Measurements from ENCODE around the gene DICER1. TPM values are rescaled to one million over a fixed set of nuclear protein-coding genes. Genes with fewer than 3 reads are reported as not detected.

DICER1 gene
- total RNA-seq, 1 donor from 2014 or later = 66.4 TPM

GRCh38 chr14:95095996-95096395 is 61.3 kb downstream of the DICER1 start:
- Histone ChIP-seq H3K27me3 (ENCODE audit: low read depth) (no peaks in the 10 kb centered on the region), H3K4me3 (no peak overlapping the region), H3K9me3 (no peaks in the 10 kb centered on the region), H3K36me3 (peaks cover 60% of the 10 kb centered on the region), H3K27ac (no peak overlapping the region), H3K4me1 (peaks cover 25% of the 10 kb centered on the region)
- intact Hi-C loops (cut with DNase I) = no loop called here
- ATAC-seq (no peak), DNase-seq (no peak)
- TF ChIP-seq CTCF (IDR thresholded peaks at IDR 0.05) = no peak

GRCh38 chr14:95092723-95093122 is 64.6 kb downstream of the DICER1 start:
- Histone ChIP-seq H3K27me3 (ENCODE audit: low read depth) (no peaks in the 10 kb centered on the region), H3K27ac (no peak overlapping the region), H3K36me3 (peaks cover 89% of the 10 kb centered on the region), H3K9me3 (no peaks in the 10 kb centered on the region), H3K4me1 (peaks cover 3% of the 10 kb centered on the region), H3K4me3 (no peak overlapping the region)
- no peak for TF ChIP-seq CTCF (IDR thresholded peaks at IDR 0.05)
- DNase-seq = no peak
- intact Hi-C loops (cut with DNase I) = no loop called here
- ATAC-seq = no peak

GRCh38 chr14:95091581-95091980 is 65.7 kb downstream of the DICER1 start:
- intact Hi-C loops (cut with DNase I) = no loop called here
- peaks cover 98% of the 10 kb centered on the region for H3K36me3 ChIP-seq
- H3K27me3 ChIP-seq (ENCODE audit: low read depth) = no peaks in the 10 kb centered on the region
- H3K4me3 ChIP-seq = no peak overlapping the region
- no peaks in the 10 kb centered on the region for H3K9me3 ChIP-seq
- no peaks in the 10 kb centered on the region for H3K4me1 ChIP-seq
- H3K27ac ChIP-seq = no peak overlapping the region
- ATAC-seq (no peak), DNase-seq (no peak)
- no peak for TF ChIP-seq CTCF (IDR thresholded peaks at IDR 0.05)

GRCh38 chr14:95088665-95089064 is 68.7 kb downstream of the DICER1 start:
- intact Hi-C loops (cut with DNase I) = no loop called here
- no peak for TF ChIP-seq CTCF (IDR thresholded peaks at IDR 0.05)

GRCh38 chr14:95087619-95088018 is 69.7 kb downstream of the DICER1 start:
- TF ChIP-seq CTCF (IDR thresholded peaks at IDR 0.05) = no peak
- Histone ChIP-seq H3K9me3 (no peaks in the 10 kb centered on the region), H3K27me3 (ENCODE audit: low read depth) (no peaks in the 10 kb centered on the region), H3K36me3 (peaks cover 79% of the 10 kb centered on the region), H3K4me1 (no peaks in the 10 kb centered on the region), H3K27ac (no peak overlapping the region), H3K4me3 (no peak overlapping the region)
- DNase-seq (no peak), ATAC-seq (no peak)
- intact Hi-C loops (cut with DNase I) = no loop called here

More at GRCh38 chr14:95088665-95089064, 68.7 kb downstream of the DICER1 start:
- H3K27me3 ChIP-seq (ENCODE audit: low read depth) = no peaks in the 10 kb centered on the region
- H3K36me3 ChIP-seq = peaks cover 90% of the 10 kb centered on the region
- ATAC-seq (no peak), DNase-seq (no peak)
- H3K4me1 ChIP-seq = no peaks in the 10 kb centered on the region
- no peak overlapping the region for H3K27ac ChIP-seq
- no peak overlapping the region for H3K4me3 ChIP-seq
- H3K9me3 ChIP-seq = no peaks in the 10 kb centered on the region

- no peak for TF ChIP-seq CTCF (IDR thresholded peaks at IDR 0.05)
- intact Hi-C loops (cut with DNase I) = no loop called here
- peaks cover 59% of the 10 kb centered on the region for H3K36me3 ChIP-seq
- ATAC-seq (no peak), DNase-seq (no peak)
- no peak overlapping the region for H3K27ac ChIP-seq
- no peaks in the 10 kb centered on the region for H3K9me3 ChIP-seq
- no peaks in the 10 kb centered on the region for H3K27me3 ChIP-seq (ENCODE audit: low read depth)
- H3K4me3 ChIP-seq = no peak overlapping the region
- no peaks in the 10 kb centered on the region for H3K4me1 ChIP-seq
These were observed 72.0 kb downstream of the DICER1 start for GRCh38 chr14:95085321-95085720.
